Tibial nerve (tissue), 4 donors: Measurements from ENCODE around the gene AIMP1.

Experiments
- EP300 ChIP-seq, 2 donors: sonication (generic); formaldehyde crosslinking; IDR thresholded peaks; one replicate each; pipeline ENCODE4 v1.6.1; 2017; ENCODE audit warnings: antibody characterized with exemption in 2 of 2, mild to moderate bottlenecking in 1 of 2
- POLR2A ChIP-seq, 2 donors: fragments of 450-650 bp; IDR thresholded peaks; one replicate each; pipeline ENCODE4 v1.6.1; 2017; ENCODE audit warnings: antibody characterized with exemption in 2 of 2, mild to moderate bottlenecking in 2 of 2, moderate library complexity in 2 of 2
- TF ChIP-seq, protein P1 (sequence below), 5 experiments: fragments of 200-600 bp in 3 of 5; fragments of 450-650 bp in 2 of 5; sonication (generic) in 3 of 5; IDR thresholded peaks; one replicate each; pipeline ENCODE4 v1.5.1; 2016 to 2019; ENCODE audit warnings: antibody characterized with exemption in 5 of 5, mild to moderate bottlenecking in 3 of 5, moderate library complexity in 2 of 5

DNA sequence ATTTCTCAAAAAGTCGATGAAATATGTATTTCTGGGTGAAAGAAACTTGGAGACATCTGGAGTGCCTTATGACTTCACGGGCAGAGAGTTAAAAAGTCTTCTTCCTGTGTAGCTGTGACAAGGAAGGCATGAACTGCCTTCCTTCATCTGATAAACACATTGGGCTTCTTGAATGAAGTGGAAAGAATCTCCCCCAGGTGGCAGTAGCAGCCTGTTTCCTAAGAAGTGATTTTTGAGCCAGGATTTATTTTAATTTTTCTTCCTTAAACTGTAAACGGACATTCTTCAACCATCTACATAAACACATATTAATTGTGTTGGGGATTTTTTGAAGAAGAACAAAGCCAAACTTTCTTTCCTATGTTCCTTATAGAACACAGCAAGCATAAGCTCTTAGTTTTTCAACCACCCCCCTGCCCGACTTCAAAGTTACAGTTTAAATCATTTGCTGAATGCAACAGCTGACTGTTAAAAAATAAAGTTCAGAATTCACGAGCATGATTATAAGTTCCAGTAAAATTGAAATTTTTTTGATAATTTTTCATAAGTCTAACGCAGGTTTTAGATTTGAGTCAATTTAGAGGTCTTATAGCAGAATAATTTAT lies 53.2 kb downstream of the AIMP1 start:
- TF ChIP-seq EP300 (IDR thresholded peaks at IDR 0.05) (no peak), POLR2A (IDR thresholded peaks at IDR 0.05) (no peak)
- TF ChIP-seq, protein P1, sequence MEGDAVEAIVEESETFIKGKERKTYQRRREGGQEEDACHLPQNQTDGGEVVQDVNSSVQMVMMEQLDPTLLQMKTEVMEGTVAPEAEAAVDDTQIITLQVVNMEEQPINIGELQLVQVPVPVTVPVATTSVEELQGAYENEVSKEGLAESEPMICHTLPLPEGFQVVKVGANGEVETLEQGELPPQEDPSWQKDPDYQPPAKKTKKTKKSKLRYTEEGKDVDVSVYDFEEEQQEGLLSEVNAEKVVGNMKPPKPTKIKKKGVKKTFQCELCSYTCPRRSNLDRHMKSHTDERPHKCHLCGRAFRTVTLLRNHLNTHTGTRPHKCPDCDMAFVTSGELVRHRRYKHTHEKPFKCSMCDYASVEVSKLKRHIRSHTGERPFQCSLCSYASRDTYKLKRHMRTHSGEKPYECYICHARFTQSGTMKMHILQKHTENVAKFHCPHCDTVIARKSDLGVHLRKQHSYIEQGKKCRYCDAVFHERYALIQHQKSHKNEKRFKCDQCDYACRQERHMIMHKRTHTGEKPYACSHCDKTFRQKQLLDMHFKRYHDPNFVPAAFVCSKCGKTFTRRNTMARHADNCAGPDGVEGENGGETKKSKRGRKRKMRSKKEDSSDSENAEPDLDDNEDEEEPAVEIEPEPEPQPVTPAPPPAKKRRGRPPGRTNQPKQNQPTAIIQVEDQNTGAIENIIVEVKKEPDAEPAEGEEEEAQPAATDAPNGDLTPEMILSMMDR (IDR thresholded peaks at IDR 0.05): peak; percentile 31 to 69 (median 57)
